ENCODE data around the gene PAX1. TPM values are rescaled to one million over a fixed set of nuclear protein-coding genes. Genes with fewer than 3 reads are reported as not detected.

PAX1 gene
- total RNA-seq (2022) = not detected in 2 replicates
- not detected for Bru-seq, nascent RNA
- BruChase-seq, experiment 1, labeled RNA remaining after a 6-hour chase = not detected
- not detected for BruChase-seq, experiment 2, labeled RNA remaining after a 2-hour chase
- long read RNA-seq = 0 reads

GRCh38 chr20:21705575-21706260 is at the start of gene PAX1:
PAX1 (plus strand) TSS chr20:21705664; CDS start chr20:21705713, 49 bp downstream.
- CTCF ChIA-PET = interaction anchor here (0.6 kb wide), 1 partner anchor 13 kb away, joined by 6 read pairs; no protein-coding TSS in a partner anchor
- no TSS peak for BruUV-seq (replicated peaks)
- no peak for DNase-seq
- no peaks in the 10 kb centered on the region for H3K36me3 Mint-ChIP-seq (ENCODE audit: insufficient read depth, unreplicated experiment)
- TF ChIP-seq, protein P1, sequence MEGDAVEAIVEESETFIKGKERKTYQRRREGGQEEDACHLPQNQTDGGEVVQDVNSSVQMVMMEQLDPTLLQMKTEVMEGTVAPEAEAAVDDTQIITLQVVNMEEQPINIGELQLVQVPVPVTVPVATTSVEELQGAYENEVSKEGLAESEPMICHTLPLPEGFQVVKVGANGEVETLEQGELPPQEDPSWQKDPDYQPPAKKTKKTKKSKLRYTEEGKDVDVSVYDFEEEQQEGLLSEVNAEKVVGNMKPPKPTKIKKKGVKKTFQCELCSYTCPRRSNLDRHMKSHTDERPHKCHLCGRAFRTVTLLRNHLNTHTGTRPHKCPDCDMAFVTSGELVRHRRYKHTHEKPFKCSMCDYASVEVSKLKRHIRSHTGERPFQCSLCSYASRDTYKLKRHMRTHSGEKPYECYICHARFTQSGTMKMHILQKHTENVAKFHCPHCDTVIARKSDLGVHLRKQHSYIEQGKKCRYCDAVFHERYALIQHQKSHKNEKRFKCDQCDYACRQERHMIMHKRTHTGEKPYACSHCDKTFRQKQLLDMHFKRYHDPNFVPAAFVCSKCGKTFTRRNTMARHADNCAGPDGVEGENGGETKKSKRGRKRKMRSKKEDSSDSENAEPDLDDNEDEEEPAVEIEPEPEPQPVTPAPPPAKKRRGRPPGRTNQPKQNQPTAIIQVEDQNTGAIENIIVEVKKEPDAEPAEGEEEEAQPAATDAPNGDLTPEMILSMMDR (IDR thresholded peaks at IDR 0.05; ENCODE audit: unreplicated experiment) = no peak
- H3K27me3 Mint-ChIP-seq (ENCODE audit: unreplicated experiment) = no peaks in the 10 kb centered on the region
- H3K9me3 Mint-ChIP-seq (ENCODE audit: low read depth, unreplicated experiment) = peaks cover 2% of the 10 kb centered on the region
- H3K4me1 Mint-ChIP-seq (ENCODE audit: low read depth, unreplicated experiment) = no peaks in the 10 kb centered on the region
- no peak within 1 kb of the TSS for H3K27ac Mint-ChIP-seq (ENCODE audit: unreplicated experiment)
- intact Hi-C loops (cut with micrococcal nuclease; ENCODE audit: unreplicated experiment) = no loop called here
- no peak within 1 kb of the TSS for H3K4me3 Mint-ChIP-seq (ENCODE audit: low read depth, unreplicated experiment)

DNA sequence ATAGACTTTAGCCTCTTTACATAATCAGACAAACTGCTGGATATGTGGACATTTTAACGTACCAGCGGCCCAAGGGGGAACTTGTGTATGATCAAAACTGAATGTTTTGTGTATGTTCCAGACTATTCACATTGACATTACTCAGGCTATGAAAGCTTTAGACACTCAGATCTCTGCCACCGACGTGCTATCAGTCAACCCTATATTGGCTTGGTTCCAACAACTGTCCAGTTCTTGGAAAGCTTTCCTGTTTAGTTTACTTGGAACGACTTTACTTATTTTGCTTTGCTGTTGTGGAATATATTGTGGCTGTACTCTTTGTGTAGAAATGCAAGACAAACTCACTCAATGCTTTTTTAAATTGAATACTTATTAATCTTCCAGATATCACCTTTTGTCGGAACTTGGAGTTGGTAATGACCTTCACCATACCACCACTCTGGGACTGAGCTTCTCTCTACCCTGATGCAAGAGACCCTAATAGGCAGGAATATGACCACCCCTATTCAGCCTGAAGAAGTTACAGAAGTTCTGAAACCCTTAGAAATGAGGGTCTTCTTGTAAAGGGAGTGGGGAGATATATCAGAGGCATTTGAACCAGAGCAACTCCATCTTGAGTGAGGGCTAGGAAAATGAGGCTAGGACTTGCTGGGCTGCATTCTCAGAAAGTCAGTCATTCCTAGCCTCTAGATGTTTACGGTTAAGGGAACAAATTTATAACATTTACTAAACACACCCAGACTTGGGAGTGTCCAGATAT is 49.0 kb upstream of the PAX1 start:
- H3K36me3 Mint-ChIP-seq (ENCODE audit: insufficient read depth, unreplicated experiment) = no peaks in the 10 kb centered on the region
- no TSS peak for BruUV-seq (replicated peaks)
- DNase-seq = no peak
- peaks cover 19% of the 10 kb centered on the region for H3K27me3 Mint-ChIP-seq (ENCODE audit: unreplicated experiment)
- H3K27ac Mint-ChIP-seq (ENCODE audit: unreplicated experiment) = no peak overlapping the region
- CTCF ChIA-PET = no interaction called here
- no peak overlapping the region for H3K4me3 Mint-ChIP-seq (ENCODE audit: low read depth, unreplicated experiment)
- H3K4me1 Mint-ChIP-seq (ENCODE audit: low read depth, unreplicated experiment) = no peaks in the 10 kb centered on the region
- intact Hi-C loops (cut with micrococcal nuclease; ENCODE audit: unreplicated experiment) = no loop called here
- TF ChIP-seq, protein P1 (IDR thresholded peaks at IDR 0.05; ENCODE audit: unreplicated experiment) = no peak
- no peaks in the 10 kb centered on the region for H3K9me3 Mint-ChIP-seq (ENCODE audit: low read depth, unreplicated experiment)

DNA sequence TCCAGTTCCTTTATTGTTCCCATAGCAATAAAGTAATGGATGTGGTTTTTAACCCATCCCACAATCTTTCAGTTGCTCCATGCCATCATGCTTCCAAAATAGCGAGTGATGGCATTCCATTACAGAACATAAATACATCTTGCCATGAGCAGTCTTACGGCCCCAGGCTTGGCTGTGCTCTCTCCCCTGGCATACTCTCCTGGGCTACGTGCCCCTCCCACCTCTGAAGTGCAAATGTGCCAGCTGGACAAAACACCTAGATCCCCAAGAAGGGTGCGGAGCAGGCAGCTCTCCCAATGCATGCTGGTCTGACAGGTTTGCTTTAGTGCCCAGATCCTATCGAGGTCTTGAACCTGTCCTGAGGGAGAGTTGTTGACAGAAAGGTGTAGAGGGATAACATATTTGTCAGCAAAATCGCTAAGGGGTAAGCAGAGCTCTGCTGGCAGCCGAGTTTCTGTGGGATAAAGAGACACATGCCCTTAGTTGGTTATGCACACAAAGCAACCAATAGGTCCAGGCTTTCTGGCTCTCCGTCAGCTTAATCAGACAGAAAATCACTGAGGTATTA is 43.9 kb upstream of the PAX1 start:
- H3K4me1 Mint-ChIP-seq (ENCODE audit: low read depth, unreplicated experiment) = no peaks in the 10 kb centered on the region
- DNase-seq = no peak
- no peaks in the 10 kb centered on the region for H3K9me3 Mint-ChIP-seq (ENCODE audit: low read depth, unreplicated experiment)
- no peak overlapping the region for H3K4me3 Mint-ChIP-seq (ENCODE audit: low read depth, unreplicated experiment)
- no peaks in the 10 kb centered on the region for H3K27me3 Mint-ChIP-seq (ENCODE audit: unreplicated experiment)
- no TSS peak for BruUV-seq (replicated peaks)
- intact Hi-C loops (cut with micrococcal nuclease; ENCODE audit: unreplicated experiment) = no loop called here
- H3K36me3 Mint-ChIP-seq (ENCODE audit: insufficient read depth, unreplicated experiment) = no peaks in the 10 kb centered on the region
- TF ChIP-seq, protein P1 (IDR thresholded peaks at IDR 0.05; ENCODE audit: unreplicated experiment) = no peak
- no peak overlapping the region for H3K27ac Mint-ChIP-seq (ENCODE audit: unreplicated experiment)
- CTCF ChIA-PET = no interaction called here

DNA sequence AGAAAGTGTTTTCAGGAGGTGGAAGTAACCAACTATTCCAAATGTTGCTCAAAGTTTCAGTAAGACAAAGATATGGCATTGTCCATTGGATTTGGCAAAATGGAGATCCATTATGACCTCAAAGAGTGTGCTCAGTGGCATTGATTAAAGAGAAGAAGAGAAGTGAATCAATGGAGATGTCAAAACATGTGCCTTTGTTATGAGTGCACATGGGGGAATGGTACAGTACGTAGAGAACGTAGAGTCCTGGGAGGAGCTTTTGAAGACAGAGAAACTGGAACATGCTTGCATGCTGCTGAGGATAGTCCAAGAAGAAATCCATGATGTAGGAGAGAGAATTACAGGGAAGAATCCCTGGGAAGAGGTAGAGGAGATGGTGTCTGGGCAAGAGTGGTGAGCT is 42.0 kb upstream of the PAX1 start:
- TF ChIP-seq, protein P1 (IDR thresholded peaks at IDR 0.05; ENCODE audit: unreplicated experiment) = no peak
- CTCF ChIA-PET = no interaction called here
- H3K4me1 Mint-ChIP-seq (ENCODE audit: low read depth, unreplicated experiment) = no peaks in the 10 kb centered on the region

More for the DNA sequence above, 42.0 kb upstream of the PAX1 start:
- BruUV-seq (replicated peaks) = no TSS peak
- intact Hi-C loops (cut with micrococcal nuclease; ENCODE audit: unreplicated experiment) = no loop called here
- DNase-seq = no peak
- Mint-ChIP-seq H3K27me3 (ENCODE audit: unreplicated experiment) (no peaks in the 10 kb centered on the region), H3K4me3 (ENCODE audit: low read depth, unreplicated experiment) (no peak overlapping the region), H3K36me3 (ENCODE audit: insufficient read depth, unreplicated experiment) (no peaks in the 10 kb centered on the region), H3K27ac (ENCODE audit: unreplicated experiment) (no peak overlapping the region), H3K9me3 (ENCODE audit: low read depth, unreplicated experiment) (no peaks in the 10 kb centered on the region)

Data from Calu3 (cell line).